Ishikawa (cell line): Measurements from ENCODE around the gene TROAP.

ENCODE experiments used
- CEBPB ChIP-seq: IDR thresholded peaks from 2 replicates; pipeline ENCODE4 v1.6.1; 2012
- NFIC ChIP-seq: IDR thresholded peaks from 2 replicates; pipeline ENCODE4 v1.6.1; 2012
- REST ChIP-seq: IDR thresholded peaks from 2 replicates; pipeline ENCODE4 v1.6.1; 2012; ENCODE audit warnings: low read depth, mild to moderate bottlenecking
- TEAD4 ChIP-seq: IDR thresholded peaks from 2 replicates; pipeline ENCODE4 v1.6.1; 2012

GRCh38 chr12:49342914-49343731 is 20.1 kb downstream of the TROAP start:
- TF ChIP-seq CEBPB (no peak), NFIC (peak; percentile 54; the same call in 1 of the 2 replicates), TEAD4 (no peak), REST (no peak)
